ENCODE measurements around the gene SLC35F5.
"Not testable (repeated sequence)": the region's sequence is repeated elsewhere in the genome, so short reads cannot be mapped to it uniquely, and the experiment has no call there.

DNA sequence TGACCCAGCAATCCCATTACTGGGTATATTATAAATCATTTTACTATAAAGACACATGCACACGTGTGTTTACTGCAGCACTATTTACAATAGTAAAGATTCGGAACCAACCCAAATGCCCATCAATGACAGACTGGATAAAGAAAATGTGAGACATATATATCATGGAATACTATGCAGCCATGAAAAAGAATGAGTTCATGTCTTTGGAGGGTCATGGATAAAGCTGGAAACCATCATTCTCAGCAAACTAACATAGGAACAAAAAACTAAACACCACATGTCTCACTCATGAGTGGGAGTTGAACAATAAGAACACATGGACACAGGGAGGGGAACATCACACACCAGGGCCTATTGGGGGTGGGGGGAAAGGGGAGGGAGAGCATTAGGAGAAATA, 58.2 kb downstream of the SLC35F5 start:
- not testable (repeated sequence) for TF ChIP-seq JUND (IDR thresholded peaks at IDR 0.05); RAD21 (IDR thresholded peaks at IDR 0.05; ENCODE audit: low read depth); CTCF (IDR thresholded peaks at IDR 0.05 in 2 of 3, conservative IDR thresholded peaks at IDR 0.05 in 1 of 3; ENCODE audit: borderline replicate concordance in 1 of 3, insufficient read depth in 1 of 3, low read depth in 2 of 3, low read length in 2 of 3); POLR2A (IDR thresholded peaks at IDR 0.05; ENCODE audit: borderline replicate concordance, extremely low read depth, insufficient read depth, insufficient read length); EZH2 (IDR thresholded peaks at IDR 0.05); FOSL1 (IDR thresholded peaks at IDR 0.05; ENCODE audit: low read depth)
